Smooth muscle cell (in vitro differentiated cells): Measurements from ENCODE around the gene PLK3. TPM values are rescaled to one million over a fixed set of nuclear protein-coding genes. Genes with fewer than 3 reads are reported as not detected.
"Not testable (repeated sequence)": the region's sequence is repeated elsewhere in the genome, so short reads cannot be mapped to it uniquely, and the experiment has no call there.

Experiments
- DNase-seq: peaks from one replicate; lab custom pipeline; 2025; ENCODE audit not compliant: unreplicated experiment; lab: John Stamatoyannopoulos, UW
- H2AFZ ChIP-seq: fragments of 200-600 bp; sonication (generic); 2 replicates; pipeline ENCODE4 v1.6.0; 2016; ENCODE audit warnings: antibody characterized with exemption, low read depth, mild to moderate bottlenecking
- H3F3A ChIP-seq: fragments of 200-600 bp; sonication (generic); 2 replicates; pipeline ENCODE4 v1.6.0; 2017; ENCODE audit warnings: antibody characterized with exemption, low read depth
- H3K27ac ChIP-seq: fragments of 200-600 bp; sonication (generic); 2 replicates; pipeline ENCODE4 v1.5.1; 2016; ENCODE audit warnings: low read depth, mild to moderate bottlenecking
- H3K27me3 ChIP-seq: fragments of 200-600 bp; sonication (generic); 2 replicates; pipeline ENCODE4 v1.6.1; 2016; ENCODE audit warnings: low read depth, mild to moderate bottlenecking
- H3K36me3 ChIP-seq: fragments of 200-600 bp; sonication (generic); 2 replicates; pipeline ENCODE4 v1.5.1; 2016; ENCODE audit warnings: low read depth
- H3K4me1 ChIP-seq: fragments of 200-600 bp; sonication (generic); 2 replicates; pipeline ENCODE4 v1.5.1; 2016; ENCODE audit warnings: low read depth
- H3K4me2 ChIP-seq: fragments of 200-600 bp; sonication (generic); 2 replicates; pipeline ENCODE4 v1.6.0; 2016; ENCODE audit warnings: mild to moderate bottlenecking
- H3K4me3 ChIP-seq: fragments of 200-600 bp; sonication (generic); 2 replicates; pipeline ENCODE4 v1.5.1; 2016; ENCODE audit warnings: mild to moderate bottlenecking
- H3K79me2 ChIP-seq: fragments of 200-600 bp; sonication (generic); 2 replicates; pipeline ENCODE4 v1.6.0; 2016; ENCODE audit warnings: low read depth, mild to moderate bottlenecking
- H3K9ac ChIP-seq: fragments of 200-600 bp; sonication (generic); 2 replicates; pipeline ENCODE4 v1.6.0; 2016; ENCODE audit warnings: low read depth
- H3K9me3 ChIP-seq: fragments of 200-600 bp; sonication (generic); replicated peaks from 2 replicates; pipeline ENCODE4 v1.5.1; 2016; ENCODE audit warnings: low read depth
- H4K20me1 ChIP-seq: fragments of 200-600 bp; sonication (generic); 2 replicates; pipeline ENCODE4 v1.6.0; 2016; ENCODE audit warnings: low read depth
- WGBS: methylation state at CpG from one replicate; pipeline ENCODE4 v1.1.7; 2016; ENCODE audit warnings: low lambda C conversion rate; 5-methylcytosine and 5-hydroxymethylcytosine counted together
- polyA plus RNA-seq: library from polyadenylated mRNA; unstranded; fragments of >200 nt; fragmentation: Nextera tagmentation; extraction: Ambion mirVana; gene quantifications from 2 replicates; pipeline ENCODE4 v1.2.1, GENCODE V29; 2016
- total RNA-seq: library from RNA; depleted of rRNA; stranded (reverse); fragments of >200 nt; gene quantifications from 2 replicates; pipeline ENCODE4 v1.2.3, GENCODE V29; 2014
- TF ChIP-seq, protein P1 (sequence below): fragments of 200-600 bp; sonication (generic); IDR thresholded peaks from 2 replicates; pipeline ENCODE4 v1.5.1; 2017; ENCODE audit warnings: borderline replicate concordance, mild to moderate bottlenecking, antibody characterized with exemption; ENCODE audit not compliant: insufficient read depth, poor library complexity, severe bottlenecking

PLK3 gene
- total and polyA plus RNA-seq, 2 experiments from 2014 or later: 39.7 to 42.0 TPM

DNA sequence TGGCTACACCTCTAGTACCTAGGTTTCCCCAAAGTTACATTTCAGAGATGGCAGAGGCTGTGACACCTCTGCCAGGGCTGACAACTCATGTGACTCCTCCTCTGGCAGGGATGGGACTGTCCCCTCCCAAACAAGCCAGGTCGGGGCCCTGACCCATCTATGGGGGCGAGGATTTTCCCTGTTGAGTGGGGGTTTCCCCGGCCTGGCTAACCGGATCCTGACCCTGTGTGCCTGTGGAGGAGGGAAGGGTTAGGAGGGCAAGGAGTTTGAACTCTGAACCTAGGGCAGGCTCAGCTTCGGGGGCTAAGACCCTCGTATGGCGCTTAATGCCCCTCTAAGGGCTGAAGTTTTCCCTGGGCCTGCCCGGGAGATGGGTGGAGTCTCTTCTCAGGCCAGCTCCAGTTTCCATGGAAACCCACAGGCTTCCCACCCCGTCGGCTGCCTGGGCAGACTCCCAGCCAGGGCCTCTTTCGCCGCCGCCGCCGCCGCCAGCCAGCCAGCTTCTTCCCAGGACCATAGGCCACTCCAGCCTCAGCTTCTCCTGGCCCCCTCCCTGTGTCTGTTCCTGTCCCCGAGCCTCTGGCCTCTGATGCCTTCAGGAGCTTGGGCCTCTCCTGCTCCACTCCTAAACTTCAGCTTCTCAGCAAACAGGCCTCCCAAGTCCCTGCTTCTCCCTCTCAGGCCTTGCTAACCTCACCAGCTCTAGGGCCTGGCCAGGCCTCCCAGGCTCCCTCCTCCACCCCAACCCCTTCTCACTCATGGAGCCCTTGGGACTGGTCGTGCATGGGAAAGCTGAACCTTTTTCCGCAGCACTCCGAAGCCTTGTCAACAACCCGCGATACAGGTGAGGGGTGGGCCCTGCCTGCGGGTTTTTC lies 8.1 kb downstream of the PLK3 start, which contains the start of gene BTBD19:
Gene BTBD19, plus strand, starts transcription at position 461 of the 875 bp plus-strand sequence. Its CDS starts 298 bp downstream, at position 759.
- H3K4me2 ChIP-seq: peak within 1 kb of the TSS; percentile 91
- no peaks in the 10 kb centered on the region for H3K9me3 ChIP-seq
- H3K27ac ChIP-seq: peak within 1 kb of the TSS; percentile 100
- no peaks in the 10 kb centered on the region for H3K36me3 ChIP-seq
- peaks cover 22% of the 10 kb centered on the region for H4K20me1 ChIP-seq
- H3K79me2 ChIP-seq: peaks cover 32% of the 10 kb centered on the region
- DNase-seq: peak; percentile 85
- peaks cover 37% of the 10 kb centered on the region for H3F3A ChIP-seq
- H3K9ac ChIP-seq: peak within 1 kb of the TSS; percentile 98
- 30% methylated on average over 16 of the region's 23 CpGs for WGBS
- peaks cover 48% of the 10 kb centered on the region for H3K4me1 ChIP-seq
- H3K4me3 ChIP-seq: peak within 1 kb of the TSS; percentile 40
- TF ChIP-seq, protein P1, sequence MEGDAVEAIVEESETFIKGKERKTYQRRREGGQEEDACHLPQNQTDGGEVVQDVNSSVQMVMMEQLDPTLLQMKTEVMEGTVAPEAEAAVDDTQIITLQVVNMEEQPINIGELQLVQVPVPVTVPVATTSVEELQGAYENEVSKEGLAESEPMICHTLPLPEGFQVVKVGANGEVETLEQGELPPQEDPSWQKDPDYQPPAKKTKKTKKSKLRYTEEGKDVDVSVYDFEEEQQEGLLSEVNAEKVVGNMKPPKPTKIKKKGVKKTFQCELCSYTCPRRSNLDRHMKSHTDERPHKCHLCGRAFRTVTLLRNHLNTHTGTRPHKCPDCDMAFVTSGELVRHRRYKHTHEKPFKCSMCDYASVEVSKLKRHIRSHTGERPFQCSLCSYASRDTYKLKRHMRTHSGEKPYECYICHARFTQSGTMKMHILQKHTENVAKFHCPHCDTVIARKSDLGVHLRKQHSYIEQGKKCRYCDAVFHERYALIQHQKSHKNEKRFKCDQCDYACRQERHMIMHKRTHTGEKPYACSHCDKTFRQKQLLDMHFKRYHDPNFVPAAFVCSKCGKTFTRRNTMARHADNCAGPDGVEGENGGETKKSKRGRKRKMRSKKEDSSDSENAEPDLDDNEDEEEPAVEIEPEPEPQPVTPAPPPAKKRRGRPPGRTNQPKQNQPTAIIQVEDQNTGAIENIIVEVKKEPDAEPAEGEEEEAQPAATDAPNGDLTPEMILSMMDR: no peak
- no peaks in the 10 kb centered on the region for H3K27me3 ChIP-seq
- H2AFZ ChIP-seq: no peak within 1 kb of the TSS

- 33% methylated on average over 6 of the region's 6 CpGs for WGBS
- peak overlapping the region; percentile 40 for H3K4me3 ChIP-seq
- peak overlapping the region; percentile 98 for H3K9ac ChIP-seq
- no peaks in the 10 kb centered on the region for H3K36me3 ChIP-seq
- H3K4me1 ChIP-seq: peaks cover 48% of the 10 kb centered on the region
- H4K20me1 ChIP-seq: peaks cover 18% of the 10 kb centered on the region
- no peak overlapping the region for H2AFZ ChIP-seq
- H3K4me2 ChIP-seq: peak overlapping the region; percentile 91
- peaks cover 37% of the 10 kb centered on the region for H3F3A ChIP-seq
- DNase-seq: no peak
- no peaks in the 10 kb centered on the region for H3K27me3 ChIP-seq
- peaks cover 25% of the 10 kb centered on the region for H3K79me2 ChIP-seq
- H3K9me3 ChIP-seq: no peaks in the 10 kb centered on the region
- H3K27ac ChIP-seq: peak overlapping the region; percentile 100
- TF ChIP-seq, protein P1: no peak
These were observed 9.1 kb downstream of the PLK3 start for GRCh38 chr1:44808938-44809917.

DNA sequence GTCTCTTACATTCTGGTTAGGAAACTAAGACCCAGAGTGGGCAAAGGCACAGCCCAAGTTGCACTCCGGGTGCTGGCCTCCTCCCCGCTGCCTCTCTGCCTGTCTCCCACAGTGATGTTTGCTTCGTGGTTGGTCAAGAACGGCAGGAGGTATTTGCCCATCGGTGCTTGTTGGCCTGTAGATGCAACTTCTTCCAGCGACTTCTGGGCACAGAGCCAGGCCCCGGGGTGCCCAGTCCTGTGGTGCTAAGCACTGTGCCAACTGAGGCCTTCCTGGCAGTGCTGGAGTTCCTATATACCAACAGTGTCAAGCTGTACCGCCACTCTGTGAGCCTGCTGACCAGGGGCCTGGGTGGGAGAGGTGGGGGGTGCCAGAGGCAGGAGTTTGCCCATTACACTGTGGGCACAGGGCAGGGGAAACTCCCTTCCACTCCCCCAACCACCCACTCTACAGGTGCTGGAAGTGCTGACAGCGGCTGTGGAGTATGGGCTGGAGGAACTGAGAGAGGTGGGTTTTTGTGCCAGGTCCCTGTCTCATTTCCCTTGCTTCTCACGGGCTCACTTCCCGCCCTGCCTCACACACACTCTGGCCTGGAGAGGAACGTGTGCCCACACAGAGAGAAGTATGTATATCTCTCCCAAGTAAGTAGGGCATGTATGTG lies 10.1 kb downstream of the PLK3 start:
- WGBS: 78% methylated on average over 12 of the region's 12 CpGs
- Histone ChIP-seq H3K4me2 (peak overlapping the region; percentile 91), H4K20me1 (peaks cover 18% of the 10 kb centered on the region), H3F3A (peaks cover 38% of the 10 kb centered on the region), H2AFZ (no peak overlapping the region), H3K27me3 (no peaks in the 10 kb centered on the region), H3K4me3 (peak overlapping the region; percentile 40), H3K27ac (peak overlapping the region; percentile 100), H3K36me3 (no peaks in the 10 kb centered on the region), H3K9me3 (no peaks in the 10 kb centered on the region), H3K9ac (peak overlapping the region; percentile 98), H3K4me1 (peaks cover 48% of the 10 kb centered on the region), H3K79me2 (peaks cover 21% of the 10 kb centered on the region)
- TF ChIP-seq, protein P1: no peak
- no peak for DNase-seq

- not testable (repeated sequence) for H3K36me3 ChIP-seq, H2AFZ ChIP-seq, H3K27me3 ChIP-seq, H3K9me3 ChIP-seq, H3K4me3 ChIP-seq, DNase-seq
- peak overlapping the region; percentile 91 for H3K4me2 ChIP-seq
- 94% methylated on average over 4 of the region's 4 CpGs for WGBS
- H3K27ac ChIP-seq: peak overlapping the region; percentile 100
- peak overlapping the region; percentile 98 for H3K9ac ChIP-seq
- peaks cover 21% of the 10 kb centered on the region for H3K79me2 ChIP-seq
- H3F3A ChIP-seq: peaks cover 40% of the 10 kb centered on the region
- peaks cover 48% of the 10 kb centered on the region for H3K4me1 ChIP-seq
- peaks cover 18% of the 10 kb centered on the region for H4K20me1 ChIP-seq
These were observed 10.6 kb downstream of the PLK3 start for GRCh38 chr1:44810762-44811105.
